SIG-M5 treated with dmso at 0.1 percent for 504 hours (cell line): ENCODE measurements around the gene HCRTR1.

Source experiments
- DNase-seq: peaks from one replicate; lab custom pipeline; 2025; ENCODE audit not compliant: unreplicated experiment; lab: John Stamatoyannopoulos, UW

HCRTR1 gene

GRCh38 chr1:31625561-31626222 is 8.2 kb downstream of the HCRTR1 start:
- DNase-seq, result peak; percentile 58

GRCh38 chr1:31626223-31627207 is 9.0 kb downstream of the HCRTR1 start:
- DNase-seq, result no peak

GRCh38 chr1:31627301-31627929 is 9.9 kb downstream of the HCRTR1 start:
- no peak for DNase-seq

- no peak for DNase-seq
These were observed 10.6 kb downstream of the HCRTR1 start for GRCh38 chr1:31627930-31628559.

GRCh38 chr1:31628931-31629556 is 11.6 kb downstream of the HCRTR1 start:
- DNase-seq, result no peak

GRCh38 chr1:31632649-31633048 is 15.2 kb downstream of the HCRTR1 start:
- no peak for DNase-seq

- peak; percentile 2 for DNase-seq
These were observed 15.6 kb downstream of the HCRTR1 start for GRCh38 chr1:31633117-31633516.

GRCh38 chr1:31637915-31638673 is 20.6 kb downstream of the HCRTR1 start:
- no peak for DNase-seq

GRCh38 chr1:31639543-31639942 is 22.1 kb downstream of the HCRTR1 start:
- peak; percentile 90 for DNase-seq

- DNase-seq, result no peak
These were observed 22.7 kb downstream of the HCRTR1 start for GRCh38 chr1:31640179-31640578.

- DNase-seq, result no peak
These were observed 23.5 kb downstream of the HCRTR1 start for GRCh38 chr1:31640964-31641363.

GRCh38 chr1:31642366-31642765 is 24.9 kb downstream of the HCRTR1 start:
- DNase-seq, result no peak

- DNase-seq, result no peak
These were observed 25.4 kb downstream of the HCRTR1 start for GRCh38 chr1:31642897-31643296.

GRCh38 chr1:31643976-31644559 is 26.6 kb downstream of the HCRTR1 start:
- DNase-seq, result no peak

GRCh38 chr1:31644560-31645273 is 27.2 kb downstream of the HCRTR1 start, which contains the start of gene PEF1:
Gene PEF1 (minus strand): TSS chr1:31644876. CDS start chr1:31644864, 12 bp downstream.
- peak; percentile 96 for DNase-seq

- no peak for DNase-seq
These were observed 27.7 kb downstream of the HCRTR1 start for GRCh38 chr1:31645274-31645568.

GRCh38 chr1:31646259-31646960 is 28.9 kb downstream of the HCRTR1 start:
- no peak for DNase-seq

- DNase-seq, result no peak
These were observed 29.6 kb downstream of the HCRTR1 start for GRCh38 chr1:31647106-31647505.
